ENCODE results near the gene FKBP4. TPM values are rescaled to one million over a fixed set of nuclear protein-coding genes. Genes with fewer than 3 reads are reported as not detected.

FKBP4 gene
- total and polyA plus RNA-seq, 2 experiments from 2014 or later = 126 to 223 TPM

DNA sequence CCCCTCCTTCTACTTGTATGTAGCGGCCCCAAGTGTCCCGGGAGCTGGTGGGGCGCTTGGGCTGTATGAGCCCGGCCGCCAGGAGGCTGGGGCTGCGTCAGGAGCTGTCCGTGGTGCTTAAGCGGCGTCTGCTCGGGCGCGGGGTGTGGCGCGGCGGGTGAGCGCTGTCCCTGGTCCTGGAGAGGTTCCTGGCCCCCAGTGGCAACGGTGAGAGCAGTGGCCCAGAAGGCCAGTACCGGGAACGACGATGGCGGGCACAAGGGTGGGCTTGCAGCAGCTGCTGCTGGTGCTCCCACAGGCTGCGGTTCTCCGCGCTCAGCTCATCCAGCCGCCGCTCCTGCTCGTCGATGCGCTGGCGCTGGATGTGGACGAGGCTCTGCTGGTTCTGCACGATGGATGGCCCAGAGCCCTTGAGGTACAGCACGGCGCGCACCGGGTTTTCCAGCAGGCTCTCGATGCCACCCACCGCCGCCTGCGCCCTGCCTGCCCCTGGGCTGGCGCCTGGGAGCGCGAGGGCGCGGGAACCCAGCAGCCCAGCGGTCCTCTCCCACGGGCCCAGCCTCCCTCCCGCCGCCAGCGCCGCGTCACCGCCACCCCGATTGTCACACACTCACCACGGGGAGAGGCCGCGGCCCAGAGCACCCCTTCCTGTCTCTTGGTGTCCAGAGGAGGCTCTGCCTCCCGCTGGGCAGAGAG lies 41.9 kb upstream of the FKBP4 start (continued):
- TF ChIP-seq, protein P1, sequence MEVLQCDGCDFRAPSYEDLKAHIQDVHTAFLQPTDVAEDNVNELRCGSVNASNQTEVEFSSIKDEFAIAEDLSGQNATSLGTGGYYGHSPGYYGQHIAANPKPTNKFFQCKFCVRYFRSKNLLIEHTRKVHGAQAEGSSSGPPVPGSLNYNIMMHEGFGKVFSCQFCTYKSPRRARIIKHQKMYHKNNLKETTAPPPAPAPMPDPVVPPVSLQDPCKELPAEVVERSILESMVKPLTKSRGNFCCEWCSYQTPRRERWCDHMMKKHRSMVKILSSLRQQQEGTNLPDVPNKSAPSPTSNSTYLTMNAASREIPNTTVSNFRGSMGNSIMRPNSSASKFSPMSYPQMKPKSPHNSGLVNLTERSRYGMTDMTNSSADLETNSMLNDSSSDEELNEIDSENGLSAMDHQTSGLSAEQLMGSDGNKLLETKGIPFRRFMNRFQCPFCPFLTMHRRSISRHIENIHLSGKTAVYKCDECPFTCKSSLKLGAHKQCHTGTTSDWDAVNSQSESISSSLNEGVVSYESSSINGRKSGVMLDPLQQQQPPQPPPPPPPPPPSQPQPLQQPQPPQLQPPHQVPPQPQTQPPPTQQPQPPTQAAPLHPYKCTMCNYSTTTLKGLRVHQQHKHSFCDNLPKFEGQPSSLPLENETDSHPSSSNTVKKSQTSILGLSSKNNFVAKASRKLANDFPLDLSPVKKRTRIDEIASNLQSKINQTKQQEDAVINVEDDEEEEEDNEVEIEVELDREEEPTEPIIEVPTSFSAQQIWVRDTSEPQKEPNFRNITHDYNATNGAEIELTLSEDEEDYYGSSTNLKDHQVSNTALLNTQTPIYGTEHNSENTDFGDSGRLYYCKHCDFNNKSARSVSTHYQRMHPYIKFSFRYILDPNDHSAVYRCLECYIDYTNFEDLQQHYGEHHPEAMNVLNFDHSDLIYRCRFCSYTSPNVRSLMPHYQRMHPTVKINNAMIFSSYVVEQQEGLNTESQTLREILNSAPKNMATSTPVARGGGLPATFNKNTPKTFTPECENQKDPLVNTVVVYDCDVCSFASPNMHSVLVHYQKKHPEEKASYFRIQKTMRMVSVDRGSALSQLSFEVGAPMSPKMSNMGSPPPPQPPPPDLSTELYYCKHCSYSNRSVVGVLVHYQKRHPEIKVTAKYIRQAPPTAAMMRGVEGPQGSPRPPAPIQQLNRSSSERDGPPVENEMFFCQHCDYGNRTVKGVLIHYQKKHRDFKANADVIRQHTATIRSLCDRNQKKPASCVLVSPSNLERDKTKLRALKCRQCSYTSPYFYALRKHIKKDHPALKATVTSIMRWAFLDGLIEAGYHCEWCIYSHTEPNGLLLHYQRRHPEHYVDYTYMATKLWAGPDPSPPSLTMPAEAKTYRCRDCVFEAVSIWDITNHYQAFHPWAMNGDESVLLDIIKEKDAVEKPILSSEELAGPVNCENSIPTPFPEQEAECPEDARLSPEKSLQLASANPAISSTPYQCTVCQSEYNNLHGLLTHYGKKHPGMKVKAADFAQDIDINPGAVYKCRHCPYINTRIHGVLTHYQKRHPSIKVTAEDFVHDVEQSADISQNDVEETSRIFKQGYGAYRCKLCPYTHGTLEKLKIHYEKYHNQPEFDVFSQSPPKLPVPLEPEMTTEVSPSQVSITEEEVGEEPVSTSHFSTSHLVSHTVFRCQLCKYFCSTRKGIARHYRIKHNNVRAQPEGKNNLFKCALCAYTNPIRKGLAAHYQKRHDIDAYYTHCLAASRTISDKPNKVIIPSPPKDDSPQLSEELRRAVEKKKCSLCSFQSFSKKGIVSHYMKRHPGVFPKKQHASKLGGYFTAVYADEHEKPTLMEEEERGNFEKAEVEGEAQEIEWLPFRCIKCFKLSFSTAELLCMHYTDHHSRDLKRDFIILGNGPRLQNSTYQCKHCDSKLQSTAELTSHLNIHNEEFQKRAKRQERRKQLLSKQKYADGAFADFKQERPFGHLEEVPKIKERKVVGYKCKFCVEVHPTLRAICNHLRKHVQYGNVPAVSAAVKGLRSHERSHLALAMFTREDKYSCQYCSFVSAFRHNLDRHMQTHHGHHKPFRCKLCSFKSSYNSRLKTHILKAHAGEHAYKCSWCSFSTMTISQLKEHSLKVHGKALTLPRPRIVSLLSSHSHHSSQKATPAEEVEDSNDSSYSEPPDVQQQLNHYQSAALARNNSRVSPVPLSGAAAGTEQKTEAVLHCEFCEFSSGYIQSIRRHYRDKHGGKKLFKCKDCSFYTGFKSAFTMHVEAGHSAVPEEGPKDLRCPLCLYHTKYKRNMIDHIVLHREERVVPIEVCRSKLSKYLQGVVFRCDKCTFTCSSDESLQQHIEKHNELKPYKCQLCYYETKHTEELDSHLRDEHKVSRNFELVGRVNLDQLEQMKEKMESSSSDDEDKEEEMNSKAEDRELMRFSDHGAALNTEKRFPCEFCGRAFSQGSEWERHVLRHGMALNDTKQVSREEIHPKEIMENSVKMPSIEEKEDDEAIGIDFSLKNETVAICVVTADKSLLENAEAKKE (CRISPR knock-in tag; IDR thresholded peaks at IDR 0.05) = peak; percentile 68
- TF ChIP-seq, protein P2, sequence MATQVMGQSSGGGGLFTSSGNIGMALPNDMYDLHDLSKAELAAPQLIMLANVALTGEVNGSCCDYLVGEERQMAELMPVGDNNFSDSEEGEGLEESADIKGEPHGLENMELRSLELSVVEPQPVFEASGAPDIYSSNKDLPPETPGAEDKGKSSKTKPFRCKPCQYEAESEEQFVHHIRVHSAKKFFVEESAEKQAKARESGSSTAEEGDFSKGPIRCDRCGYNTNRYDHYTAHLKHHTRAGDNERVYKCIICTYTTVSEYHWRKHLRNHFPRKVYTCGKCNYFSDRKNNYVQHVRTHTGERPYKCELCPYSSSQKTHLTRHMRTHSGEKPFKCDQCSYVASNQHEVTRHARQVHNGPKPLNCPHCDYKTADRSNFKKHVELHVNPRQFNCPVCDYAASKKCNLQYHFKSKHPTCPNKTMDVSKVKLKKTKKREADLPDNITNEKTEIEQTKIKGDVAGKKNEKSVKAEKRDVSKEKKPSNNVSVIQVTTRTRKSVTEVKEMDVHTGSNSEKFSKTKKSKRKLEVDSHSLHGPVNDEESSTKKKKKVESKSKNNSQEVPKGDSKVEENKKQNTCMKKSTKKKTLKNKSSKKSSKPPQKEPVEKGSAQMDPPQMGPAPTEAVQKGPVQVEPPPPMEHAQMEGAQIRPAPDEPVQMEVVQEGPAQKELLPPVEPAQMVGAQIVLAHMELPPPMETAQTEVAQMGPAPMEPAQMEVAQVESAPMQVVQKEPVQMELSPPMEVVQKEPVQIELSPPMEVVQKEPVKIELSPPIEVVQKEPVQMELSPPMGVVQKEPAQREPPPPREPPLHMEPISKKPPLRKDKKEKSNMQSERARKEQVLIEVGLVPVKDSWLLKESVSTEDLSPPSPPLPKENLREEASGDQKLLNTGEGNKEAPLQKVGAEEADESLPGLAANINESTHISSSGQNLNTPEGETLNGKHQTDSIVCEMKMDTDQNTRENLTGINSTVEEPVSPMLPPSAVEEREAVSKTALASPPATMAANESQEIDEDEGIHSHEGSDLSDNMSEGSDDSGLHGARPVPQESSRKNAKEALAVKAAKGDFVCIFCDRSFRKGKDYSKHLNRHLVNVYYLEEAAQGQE (IDR thresholded peaks at IDR 0.05; ENCODE audit: unreplicated experiment) = peak; percentile 100
- TF ChIP-seq, protein P3, sequence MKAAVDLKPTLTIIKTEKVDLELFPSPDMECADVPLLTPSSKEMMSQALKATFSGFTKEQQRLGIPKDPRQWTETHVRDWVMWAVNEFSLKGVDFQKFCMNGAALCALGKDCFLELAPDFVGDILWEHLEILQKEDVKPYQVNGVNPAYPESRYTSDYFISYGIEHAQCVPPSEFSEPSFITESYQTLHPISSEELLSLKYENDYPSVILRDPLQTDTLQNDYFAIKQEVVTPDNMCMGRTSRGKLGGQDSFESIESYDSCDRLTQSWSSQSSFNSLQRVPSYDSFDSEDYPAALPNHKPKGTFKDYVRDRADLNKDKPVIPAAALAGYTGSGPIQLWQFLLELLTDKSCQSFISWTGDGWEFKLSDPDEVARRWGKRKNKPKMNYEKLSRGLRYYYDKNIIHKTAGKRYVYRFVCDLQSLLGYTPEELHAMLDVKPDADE (IDR thresholded peaks at IDR 0.05) = no peak

All from GM23338 (cell line).